Neural crest cell (in vitro differentiated cells): ENCODE data around the gene LIPC. TPM values are rescaled to one million over a fixed set of nuclear protein-coding genes. Genes with fewer than 3 reads are reported as not detected.

Experiments used
- DNase-seq: peaks from one replicate; pipeline ENCODE4 v3.0.0; 2021; ENCODE audit warnings: low read depth, mixed read lengths, low spot score
- H3K27ac Mint-ChIP-seq: one replicate; pipeline ENCODE4 v1.8.0; 2021; ENCODE audit warnings: mild to moderate bottlenecking, mixed read lengths; ENCODE audit not compliant: unreplicated experiment
- H3K27me3 Mint-ChIP-seq: 2 replicates; pipeline ENCODE4 v1.8.0; 2021; ENCODE audit warnings: low read depth, mild to moderate bottlenecking, mixed read lengths
- H3K36me3 Mint-ChIP-seq: 2 replicates; pipeline ENCODE4 v1.8.0; 2021; ENCODE audit warnings: low read depth, mild to moderate bottlenecking, mixed read lengths
- H3K4me1 Mint-ChIP-seq: 2 replicates; pipeline ENCODE4 v1.8.0; 2021; ENCODE audit warnings: mixed read lengths
- H3K4me3 Mint-ChIP-seq: one replicate; pipeline ENCODE4 v1.8.0; 2021; ENCODE audit warnings: mild to moderate bottlenecking, mixed read lengths
- H3K9me3 Mint-ChIP-seq: 2 replicates; pipeline ENCODE4 v1.8.0; 2021; ENCODE audit warnings: mixed read lengths
- CTCF ChIP-seq: fragments of 200-600 bp; sonication (generic); conservative IDR thresholded peaks from 2 replicates; pipeline ENCODE4 v1.5.0; 2021; ENCODE audit warnings: antibody characterized with exemption, mild to moderate bottlenecking
- long read RNA-seq: library from polyadenylated mRNA; unstranded; transcript quantifications from one replicate; pipeline ENCODE4 v2.0.0, GENCODE V29; 2020
- total RNA-seq: library from RNA; stranded (reverse); gene quantifications from 2 replicates; pipeline ENCODE4 v1.2.1, GENCODE V29; 2021

The LIPC gene
- not detected in 2 replicates for total RNA-seq
- long read RNA-seq: 0 reads

GRCh38 chr15:58431221-58432149 is at the start of gene LIPC:
TSS of gene LIPC (plus strand) at chr15:58431991. CDS start at chr15:58432033, 42 bp downstream.
- no peak for DNase-seq

GRCh38 chr15:58383876-58384275 is 47.9 kb upstream of the LIPC start:
- Mint-ChIP-seq H3K9me3 (no peaks in the 10 kb centered on the region), H3K27me3 (no peaks in the 10 kb centered on the region), H3K27ac (no peak overlapping the region), H3K4me1 (peaks cover 19% of the 10 kb centered on the region), H3K36me3 (no peaks in the 10 kb centered on the region), H3K4me3 (no peak overlapping the region)
- DNase-seq: no peak
- no peak for TF ChIP-seq CTCF

More at GRCh38 chr15:58431221-58432149, at the start of gene LIPC:
- Mint-ChIP-seq H3K27ac (no peak within 1 kb of the TSS), H3K27me3 (no peaks in the 10 kb centered on the region), H3K4me3 (no peak within 1 kb of the TSS), H3K9me3 (no peaks in the 10 kb centered on the region), H3K4me1 (peaks cover 9% of the 10 kb centered on the region), H3K36me3 (no peaks in the 10 kb centered on the region)
- TF ChIP-seq CTCF: no peak

GRCh38 chr15:58384667-58385066 is 47.1 kb upstream of the LIPC start:
- Mint-ChIP-seq H3K4me1 (peaks cover 19% of the 10 kb centered on the region), H3K36me3 (no peaks in the 10 kb centered on the region), H3K27ac (no peak overlapping the region), H3K27me3 (no peaks in the 10 kb centered on the region), H3K9me3 (no peaks in the 10 kb centered on the region), H3K4me3 (no peak overlapping the region)
- DNase-seq: no peak
- no peak for TF ChIP-seq CTCF

DNA sequence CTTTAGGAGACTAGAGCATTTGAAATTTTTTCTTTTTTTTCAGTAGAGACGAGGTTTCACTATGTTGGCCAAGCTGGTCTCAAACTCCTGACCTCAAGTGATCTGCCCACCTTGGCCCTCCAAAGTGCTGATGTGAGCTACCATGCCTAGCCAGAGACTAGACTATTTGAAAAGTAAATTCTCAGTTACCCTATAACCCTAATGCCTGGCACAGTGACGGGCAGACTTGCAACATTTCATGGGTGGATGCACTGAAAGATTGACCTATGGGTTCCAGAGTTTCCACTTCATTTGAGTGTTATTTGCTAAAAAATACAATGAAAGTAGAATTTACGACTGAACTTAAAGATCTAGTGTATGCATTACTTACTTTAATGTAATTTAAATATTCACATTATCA is 45.7 kb upstream of the LIPC start:
- no peak for DNase-seq
- no peaks in the 10 kb centered on the region for H3K9me3 Mint-ChIP-seq
- no peak for TF ChIP-seq CTCF
- no peak overlapping the region for H3K27ac Mint-ChIP-seq
- peaks cover 19% of the 10 kb centered on the region for H3K4me1 Mint-ChIP-seq
- H3K4me3 Mint-ChIP-seq: no peak overlapping the region
- H3K36me3 Mint-ChIP-seq: no peaks in the 10 kb centered on the region
- H3K27me3 Mint-ChIP-seq: no peaks in the 10 kb centered on the region

- no peak for TF ChIP-seq CTCF
- H3K4me1 Mint-ChIP-seq: peaks cover 19% of the 10 kb centered on the region
- H3K27ac Mint-ChIP-seq: no peak overlapping the region
- H3K4me3 Mint-ChIP-seq: no peak overlapping the region
- H3K36me3 Mint-ChIP-seq: no peaks in the 10 kb centered on the region
- H3K9me3 Mint-ChIP-seq: no peaks in the 10 kb centered on the region
- DNase-seq: no peak
- H3K27me3 Mint-ChIP-seq: no peaks in the 10 kb centered on the region
These were observed 45.1 kb upstream of the LIPC start for GRCh38 chr15:58386641-58387040.
